Omental fat pad (tissue), 4 donors: Measurements from ENCODE around the gene PRUNE1. TPM values are rescaled to one million over a fixed set of nuclear protein-coding genes. Genes with fewer than 3 reads are reported as not detected.

Source experiments
- ATAC-seq: fragments of 150-250 bp; one replicate; pipeline ENCODE4 v1.9.1; 2016; ENCODE audit warnings: mild to moderate bottlenecking, moderate library complexity; ENCODE audit not compliant: low FRiP score
- DNase-seq: peaks from one replicate; pipeline ENCODE4 v3.0.0-alpha.2; 2019; ENCODE audit warnings: low spot score
- CTCF ChIP-seq, 3 donors: fragments of 450-650 bp; IDR thresholded peaks; one replicate each; pipeline ENCODE4 v1.5.1; 2016 to 2017; ENCODE audit warnings: antibody characterized with exemption in 3 of 3, mild to moderate bottlenecking in 3 of 3, moderate library complexity in 2 of 3
- total RNA-seq, 4 donors: library from RNA; depleted of rRNA; stranded (reverse); fragments of >200 nt; gene quantifications; one replicate each; pipeline ENCODE4 v1.1.0, GENCODE V29; 2016

The PRUNE1 gene
- total RNA-seq, 4 donors from 2014 or later = 6.2 to 20.6 (median 16.2) TPM

GRCh38 chr1:150972417-150972940 is 35.8 kb upstream of the PRUNE1 start:
- DNase-seq = no peak
- no peak for ATAC-seq
- TF ChIP-seq CTCF (IDR thresholded peaks at IDR 0.05) = no peak

DNA sequence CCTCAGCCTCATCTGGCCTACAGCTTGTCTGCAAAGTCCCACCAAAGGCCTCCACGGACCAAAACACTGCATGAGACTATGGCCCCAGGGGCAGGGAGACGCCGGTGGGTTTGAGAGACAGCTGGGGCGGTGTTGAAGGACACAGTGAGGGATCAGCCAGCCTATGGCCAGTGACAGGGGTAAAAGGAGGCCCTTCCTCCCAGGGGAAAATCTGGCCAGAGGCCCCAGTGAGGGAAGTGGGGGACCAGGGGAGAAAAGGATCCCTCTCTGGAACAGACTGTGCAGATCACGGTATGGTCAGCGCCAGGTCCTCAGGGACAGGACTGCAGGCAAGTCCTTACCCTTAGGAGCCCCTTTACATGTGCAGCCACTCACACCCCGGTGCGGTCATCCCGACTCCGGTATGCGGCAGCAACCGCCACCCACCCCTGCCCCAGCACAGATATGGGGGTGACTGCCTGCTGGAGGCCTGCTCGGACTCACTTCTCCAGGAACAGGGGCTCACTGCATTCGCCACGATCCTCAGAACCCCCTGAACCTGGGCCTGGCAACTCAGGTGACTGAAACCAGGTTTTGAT is 34.9 kb upstream of the PRUNE1 start:
- ATAC-seq = no peak
- DNase-seq = no peak
- TF ChIP-seq CTCF (IDR thresholded peaks at IDR 0.05) = no peak

DNA sequence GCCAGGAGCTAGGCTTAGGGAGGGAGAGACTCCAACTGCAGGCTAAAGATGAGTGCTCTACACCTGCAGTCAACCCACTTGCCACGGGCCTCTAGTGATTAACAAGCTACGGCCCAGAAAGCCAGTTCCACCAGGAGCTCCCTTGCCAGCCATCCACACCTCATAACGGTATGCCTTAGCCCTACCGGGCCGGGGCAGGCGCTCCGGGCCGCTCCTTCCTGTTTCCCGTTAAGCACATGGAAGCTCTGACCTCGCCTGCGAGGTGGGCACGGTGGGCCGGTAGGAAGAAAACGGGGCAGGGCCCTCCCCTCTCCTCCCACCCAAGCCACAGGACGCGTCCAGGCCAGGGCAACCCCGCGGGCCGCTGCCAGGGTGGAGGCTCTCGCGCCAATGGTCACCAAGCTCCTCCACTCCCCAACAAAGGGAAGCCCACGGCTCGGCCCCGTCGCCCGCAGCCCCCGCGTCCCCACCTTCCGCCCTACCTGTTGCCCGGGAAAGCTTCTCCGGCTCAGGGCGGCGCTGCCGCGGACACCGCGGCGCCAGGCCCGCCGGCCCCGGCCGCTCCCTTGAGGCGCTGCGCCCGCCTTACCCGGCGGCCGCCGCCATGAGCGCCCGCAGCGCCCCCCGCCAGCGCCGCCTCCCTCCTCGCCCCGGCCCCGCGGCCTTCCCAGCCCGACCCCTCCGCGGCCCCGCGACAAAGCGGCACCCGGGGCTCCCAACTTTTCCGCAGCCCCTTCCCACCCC is 34.2 kb upstream of the PRUNE1 start:
- no peak for TF ChIP-seq CTCF (IDR thresholded peaks at IDR 0.05)
- ATAC-seq (peak; percentile 31), DNase-seq (no peak)

GRCh38 chr1:150974580-150975478 is 33.4 kb upstream of the PRUNE1 start, which contains the start of gene CERS2:
CERS2 (minus strand) TSS chr1:150974835; CDS start chr1:150969090, 5,745 bp downstream.
- no peak for TF ChIP-seq CTCF (IDR thresholded peaks at IDR 0.05)
- DNase-seq (no peak), ATAC-seq (peak; percentile 84)

DNA sequence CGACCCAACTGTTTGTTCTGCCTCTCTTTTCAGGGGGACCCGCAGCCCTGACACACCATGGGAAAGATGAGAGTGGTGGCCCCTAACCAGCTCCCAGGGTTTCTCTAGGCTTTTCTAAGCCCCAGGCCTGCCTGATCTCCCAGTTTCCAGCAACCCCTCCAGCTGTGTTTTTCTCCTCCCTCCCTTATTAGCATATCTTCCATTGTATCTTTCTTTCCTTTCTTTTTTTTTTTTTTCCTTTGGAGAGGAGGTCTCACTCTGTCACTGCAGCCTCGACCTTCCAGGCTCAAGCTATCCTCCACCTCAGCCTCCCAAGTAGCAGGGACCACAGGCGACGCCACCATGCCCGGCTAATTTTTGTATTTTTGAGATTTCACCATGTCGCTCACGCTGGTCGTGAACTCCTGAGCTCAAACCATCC is 31.8 kb upstream of the PRUNE1 start:
- ATAC-seq (no peak), DNase-seq (no peak)
- no peak for TF ChIP-seq CTCF (IDR thresholded peaks at IDR 0.05)

- peak; percentile 62 for DNase-seq
- no peak for TF ChIP-seq CTCF (IDR thresholded peaks at IDR 0.05)
- ATAC-seq = no peak
These were observed 31.2 kb upstream of the PRUNE1 start for GRCh38 chr1:150976879-150977694.
